Fibroblast of pulmonary artery (primary cell): ENCODE measurements around the gene BCAN.

Experiments used
- DNase-seq: peaks from one replicate; pipeline ENCODE4 v3.0.0-alpha.2; 2010; ENCODE audit warnings: low read depth
- H3K4me3 ChIP-seq: replicated peaks from 2 replicates; pipeline ENCODE4 v1.5.1; 2011; ENCODE audit warnings: low read depth, mild to moderate bottlenecking, control low read depth, low read length, moderate library complexity
- TF ChIP-seq, protein P1 (sequence below): IDR thresholded peaks from 2 replicates; pipeline ENCODE4 v1.5.1; 2011; ENCODE audit warnings: mild to moderate bottlenecking, control low read depth, low read length, inconsistent platforms; ENCODE audit errors: missing control alignments

Gene BCAN

DNA sequence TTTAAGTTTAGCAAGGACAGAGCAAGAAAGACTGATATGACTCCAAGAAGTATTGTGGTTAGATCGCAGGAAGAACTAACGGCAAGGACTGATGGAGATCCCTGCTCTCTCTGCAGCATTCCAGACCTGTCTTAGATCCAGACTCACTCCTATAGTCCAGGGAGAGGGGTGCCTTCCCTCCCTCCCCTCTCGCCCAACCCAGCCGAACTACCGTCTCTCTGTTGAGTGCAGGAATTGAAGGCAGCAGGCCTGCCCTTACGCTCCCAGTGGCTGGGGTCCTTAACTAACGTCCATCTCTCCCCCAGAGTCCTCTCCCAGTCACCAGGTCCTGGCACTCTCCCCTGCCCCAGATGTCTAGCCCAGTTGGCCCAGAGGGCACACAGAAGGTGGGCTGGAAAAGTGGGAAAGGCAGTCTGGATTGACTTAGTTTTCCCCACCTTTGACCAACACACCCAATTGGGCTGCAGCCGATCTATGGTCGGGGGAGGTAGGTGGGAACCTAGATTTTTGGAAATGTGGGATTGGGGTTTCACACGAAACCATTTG is 62.3 kb downstream of the BCAN start:
- no peak overlapping the region for H3K4me3 ChIP-seq

DNA sequence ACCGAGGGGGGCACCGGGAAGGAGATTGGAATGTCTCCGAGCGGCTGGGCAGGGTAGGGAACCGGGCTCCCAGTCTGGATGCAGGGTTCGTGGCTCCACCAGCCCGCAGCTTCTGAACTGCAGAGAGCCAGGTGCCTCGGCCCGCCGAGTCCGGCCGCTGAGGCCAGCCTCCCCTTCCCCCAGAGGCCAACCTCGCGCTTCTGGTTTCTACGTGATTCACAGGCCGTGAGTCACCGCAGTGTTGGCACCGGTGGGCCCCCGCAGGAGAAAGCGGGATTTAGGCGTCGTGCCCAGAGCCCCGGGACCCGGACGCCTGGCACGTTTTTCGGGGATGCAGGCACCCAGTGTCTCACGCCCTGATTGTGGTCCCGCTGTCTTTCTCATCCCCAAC is 63.0 kb downstream of the BCAN start:
- TF ChIP-seq, protein P1, sequence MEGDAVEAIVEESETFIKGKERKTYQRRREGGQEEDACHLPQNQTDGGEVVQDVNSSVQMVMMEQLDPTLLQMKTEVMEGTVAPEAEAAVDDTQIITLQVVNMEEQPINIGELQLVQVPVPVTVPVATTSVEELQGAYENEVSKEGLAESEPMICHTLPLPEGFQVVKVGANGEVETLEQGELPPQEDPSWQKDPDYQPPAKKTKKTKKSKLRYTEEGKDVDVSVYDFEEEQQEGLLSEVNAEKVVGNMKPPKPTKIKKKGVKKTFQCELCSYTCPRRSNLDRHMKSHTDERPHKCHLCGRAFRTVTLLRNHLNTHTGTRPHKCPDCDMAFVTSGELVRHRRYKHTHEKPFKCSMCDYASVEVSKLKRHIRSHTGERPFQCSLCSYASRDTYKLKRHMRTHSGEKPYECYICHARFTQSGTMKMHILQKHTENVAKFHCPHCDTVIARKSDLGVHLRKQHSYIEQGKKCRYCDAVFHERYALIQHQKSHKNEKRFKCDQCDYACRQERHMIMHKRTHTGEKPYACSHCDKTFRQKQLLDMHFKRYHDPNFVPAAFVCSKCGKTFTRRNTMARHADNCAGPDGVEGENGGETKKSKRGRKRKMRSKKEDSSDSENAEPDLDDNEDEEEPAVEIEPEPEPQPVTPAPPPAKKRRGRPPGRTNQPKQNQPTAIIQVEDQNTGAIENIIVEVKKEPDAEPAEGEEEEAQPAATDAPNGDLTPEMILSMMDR, result no peak
- DNase-seq, result peak; percentile 58
- H3K4me3 ChIP-seq, result peak overlapping the region; percentile 23

More for the DNA sequence above, 62.3 kb downstream of the BCAN start:
- no peak for DNase-seq
- TF ChIP-seq, protein P1, result no peak

DNA sequence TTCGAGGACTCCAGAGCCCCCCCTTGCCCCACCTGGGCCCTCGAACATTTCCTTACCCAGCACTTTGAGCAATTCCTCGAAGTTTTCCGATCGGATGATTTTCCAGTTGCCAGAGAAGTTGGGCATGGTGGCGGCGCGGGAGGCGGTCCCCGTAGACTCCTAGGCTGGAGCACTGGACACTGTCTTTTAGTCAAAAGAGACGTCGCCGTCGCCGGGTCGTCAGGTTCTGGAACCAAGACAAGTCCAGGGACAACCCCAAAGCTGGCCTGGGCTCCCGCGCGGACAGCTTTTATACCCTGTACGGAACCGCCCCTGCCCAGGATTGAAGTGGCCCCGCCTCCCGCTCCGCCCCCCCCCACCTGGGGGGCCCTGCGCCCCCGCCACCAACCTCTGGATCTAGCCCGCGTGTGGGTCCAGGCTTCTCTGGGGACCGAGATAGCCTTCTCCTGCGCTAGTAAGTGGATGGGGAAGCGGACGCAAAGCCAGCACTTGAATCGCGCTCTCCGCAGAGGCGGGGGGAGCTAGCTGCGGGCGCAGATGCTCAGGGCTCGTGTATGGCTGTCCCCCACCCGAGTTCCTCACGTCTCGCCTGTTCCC is 63.5 kb downstream of the BCAN start, which contains the start of gene CRABP2:
Gene CRABP2 (minus strand): TSS at position 263 of the 597 bp plus-strand sequence. CDS start 137 bp downstream, at position 126.
- H3K4me3 ChIP-seq, result peak within 1 kb of the TSS; percentile 23
- no peak for DNase-seq
- TF ChIP-seq, protein P1, result no peak

DNA sequence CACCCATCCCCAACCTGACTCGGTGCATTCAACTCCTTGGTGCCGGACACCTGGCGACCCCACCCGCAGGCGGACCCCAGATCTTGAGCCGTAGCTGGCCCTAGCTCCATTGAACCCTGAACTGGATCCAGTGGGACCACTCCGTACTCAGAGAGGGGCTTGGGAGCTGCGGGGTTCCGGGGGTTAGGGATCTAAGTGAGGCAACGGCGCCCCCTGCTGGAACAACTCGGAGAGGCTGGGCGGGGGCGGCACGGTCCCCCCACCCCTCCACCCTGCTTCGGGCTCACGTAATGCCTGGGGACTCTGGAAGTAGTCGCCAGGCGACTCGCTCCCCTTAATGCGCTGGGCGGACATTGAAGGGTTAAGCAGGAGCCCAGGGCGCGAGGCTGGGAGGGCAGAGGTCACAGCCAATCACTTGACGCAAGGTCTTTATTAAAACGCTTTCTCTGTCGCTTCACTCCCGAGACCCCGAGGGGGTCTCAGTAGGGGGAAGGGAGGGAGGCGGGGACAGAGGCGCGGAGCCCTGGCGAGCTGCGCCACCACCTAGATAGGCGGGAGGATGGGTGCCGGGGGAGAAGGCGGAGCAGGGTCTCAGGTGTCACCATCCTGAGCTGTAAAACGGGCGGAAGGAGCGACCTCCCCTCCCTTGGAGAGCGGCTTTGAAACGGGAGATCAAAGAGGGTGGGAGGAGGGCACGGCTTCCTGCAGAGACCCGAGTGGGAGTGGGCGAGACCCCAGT is 64.2 kb downstream of the BCAN start:
- DNase-seq, result no peak
- peak overlapping the region; percentile 23 for H3K4me3 ChIP-seq
- TF ChIP-seq, protein P1, result peak; percentile 57

DNA sequence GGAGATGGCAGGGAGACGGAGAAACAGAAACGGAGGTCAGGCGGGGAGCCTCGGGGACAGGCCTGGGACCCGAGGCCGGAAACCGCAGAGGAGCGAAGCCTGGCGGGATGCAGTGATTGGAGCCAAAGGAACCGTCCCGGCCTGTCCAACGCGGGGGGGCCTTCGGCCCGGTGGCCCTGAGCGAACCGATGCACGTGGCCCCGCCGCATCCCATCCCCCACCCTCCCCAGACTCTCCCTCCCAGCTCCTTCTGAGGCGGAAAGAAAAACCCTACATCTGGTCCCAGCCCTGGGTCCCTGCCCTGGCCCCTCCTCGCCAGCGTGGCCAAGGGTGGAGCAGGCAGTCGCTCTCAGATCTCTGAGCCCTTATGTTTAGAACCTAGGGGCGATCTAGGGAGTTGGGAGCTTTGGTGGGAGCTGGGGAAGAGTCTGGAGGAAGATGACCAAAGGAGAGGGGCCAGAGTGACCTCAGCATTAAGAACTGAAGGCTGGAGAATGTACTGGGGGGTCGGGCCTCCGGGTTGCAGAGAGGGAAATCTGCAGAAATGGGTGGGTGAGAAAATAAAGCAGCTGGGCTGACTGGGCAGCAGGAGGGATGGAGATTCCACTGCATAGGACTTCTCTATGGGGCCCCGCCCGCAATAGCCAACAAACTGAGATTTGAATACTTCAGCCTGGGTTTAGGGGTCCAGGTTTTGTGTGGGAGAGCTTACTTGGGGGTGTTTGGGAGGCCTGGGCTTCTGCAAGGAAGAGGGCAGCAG is 64.9 kb downstream of the BCAN start:
- DNase-seq, result no peak
- TF ChIP-seq, protein P1, result no peak
- no peak overlapping the region for H3K4me3 ChIP-seq

DNA sequence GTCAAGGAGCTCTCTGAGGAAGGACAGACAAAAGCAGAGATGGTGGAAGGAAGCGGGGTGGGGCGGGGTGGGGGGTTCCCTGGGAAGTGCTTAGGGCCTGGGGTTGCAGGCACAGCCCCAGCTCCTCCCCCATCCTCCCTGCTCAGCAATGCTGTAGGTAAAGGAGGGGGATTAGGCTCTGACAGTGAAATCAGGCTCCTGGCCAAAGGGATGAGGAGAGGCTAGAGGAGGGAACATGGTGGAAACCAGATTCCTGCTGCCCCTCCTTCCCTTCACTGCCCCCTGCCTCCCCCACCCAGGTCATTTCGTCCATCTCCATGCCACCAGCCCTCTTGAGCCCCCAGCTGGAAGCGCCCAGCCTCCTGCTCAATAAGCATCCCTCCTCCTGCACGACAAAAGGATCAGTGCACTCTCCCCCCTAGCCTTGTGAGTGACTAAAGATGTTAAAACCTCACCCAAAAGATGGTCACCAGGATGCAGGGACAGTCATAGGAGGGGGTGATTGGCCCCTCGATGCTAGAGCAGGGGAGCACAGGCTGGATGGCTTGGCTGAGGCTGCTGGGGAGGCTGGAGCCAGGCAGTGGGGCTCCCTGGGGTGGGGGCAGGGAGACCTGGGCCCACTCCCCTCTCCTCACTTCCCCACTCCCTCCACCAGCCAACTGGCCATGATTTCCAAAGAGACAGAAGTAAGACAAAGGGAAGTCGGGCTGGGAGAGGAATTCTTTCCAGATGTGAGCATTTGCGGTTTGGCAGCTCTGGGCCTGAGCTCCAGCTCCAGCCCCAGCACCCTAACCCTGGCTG is 65.7 kb downstream of the BCAN start:
- no peak for DNase-seq
- TF ChIP-seq, protein P1, result no peak
- no peak overlapping the region for H3K4me3 ChIP-seq
